OCI-LY7 (cell line): Measurements from ENCODE around the gene TBCCD1. TPM values are rescaled to one million over a fixed set of nuclear protein-coding genes. Genes with fewer than 3 reads are reported as not detected.

Experiments
- BruUV-seq: library from RNA; stranded (reverse); fragments of 400-500 nt; replicated peaks from 2 replicates; lab custom pipeline; 2021; lab: Mats Ljungman, UMichigan
- CTCF ChIA-PET: fragments of 300-600 bp; sonication (Branson Sonifier 250); formaldehyde crosslinking; loops from one replicate; lab custom pipeline; 2022; ENCODE audit warnings: antibody characterized with exemption; ENCODE audit not compliant: unreplicated experiment; lab: Charles Lee
- POLR2A ChIA-PET: fragments of 300-600 bp; sonication (Branson Sonifier 250); formaldehyde crosslinking; loops from one replicate; lab custom pipeline; 2022; ENCODE audit warnings: antibody characterized with exemption; lab: Charles Lee
- DNase-seq: peaks from one replicate; pipeline ENCODE4 v3.0.0-alpha.2; 2015; ENCODE audit warnings: low spot score
- H2AFZ ChIP-seq: fragments of 200-600 bp; sonication (generic), shearing (Covaris generic); 2 replicates; pipeline ENCODE4 v1.6.1; 2014; ENCODE audit warnings: mild to moderate bottlenecking, antibody characterized with exemption, low read length, moderate library complexity
- H3K27ac ChIP-seq: fragments of 200-600 bp; sonication (generic); 2 replicates; pipeline ENCODE4 v1.5.1; 2014; ENCODE audit warnings: mixed run types, low read depth, mild to moderate bottlenecking, moderate library complexity, low read length, inconsistent platforms; ENCODE audit not compliant: poor library complexity, severe bottlenecking
- H3K36me3 ChIP-seq: fragments of 200-600 bp; sonication (generic); 2 replicates; pipeline ENCODE4 v1.6.1; 2014; ENCODE audit warnings: mild to moderate bottlenecking, antibody characterized with exemption, low read length, moderate library complexity, mixed read lengths; ENCODE audit not compliant: insufficient read depth
- H3K4me1 ChIP-seq: fragments of 200-600 bp; sonication (generic); 2 replicates; pipeline ENCODE4 v1.5.1; 2014; ENCODE audit warnings: mild to moderate bottlenecking, low read length; ENCODE audit not compliant: insufficient read depth, poor library complexity, severe bottlenecking
- H3K4me2 ChIP-seq: fragments of 200-600 bp; sonication (generic); 2 replicates; pipeline ENCODE4 v1.6.1; 2014; ENCODE audit warnings: mild to moderate bottlenecking, low read length
- H3K4me3 ChIP-seq: fragments of 200-600 bp; sonication (generic); 2 replicates; pipeline ENCODE4 v1.5.1; 2014; ENCODE audit warnings: mild to moderate bottlenecking, low read depth, low read length; ENCODE audit not compliant: poor library complexity, severe bottlenecking
- H3K79me2 ChIP-seq: fragments of 200-600 bp; sonication (generic); 2 replicates; pipeline ENCODE4 v1.6.1; 2016; ENCODE audit warnings: low read depth, mild to moderate bottlenecking, low read length, moderate library complexity, mixed read lengths; ENCODE audit not compliant: insufficient read depth
- H3K9me2 ChIP-seq: fragments of 200-600 bp; sonication (generic); 2 replicates; pipeline ENCODE4 v1.6.1; 2016; ENCODE audit warnings: mild to moderate bottlenecking, low read length, mixed read lengths; ENCODE audit not compliant: insufficient read depth
- H3K9me3 ChIP-seq: fragments of 200-600 bp; sonication (generic); 2 replicates; pipeline ENCODE4 v1.6.1; 2014; ENCODE audit warnings: mild to moderate bottlenecking, mixed run types, low read length, mixed read lengths
- H4K20me1 ChIP-seq: fragments of 200-600 bp; sonication (generic); 2 replicates; pipeline ENCODE4 v1.6.1; 2014; ENCODE audit warnings: mild to moderate bottlenecking, antibody characterized with exemption, low read length, moderate library complexity, mixed read lengths; ENCODE audit not compliant: insufficient read depth
- EZH2phosphoT487 ChIP-seq: fragments of 200-600 bp; sonication (generic); IDR thresholded peaks from 2 replicates; pipeline ENCODE4 v1.6.1; 2018; ENCODE audit warnings: low read depth, borderline replicate concordance, mild to moderate bottlenecking, mixed run types, antibody characterized with exemption, low read length, moderate library complexity, mixed read lengths
- intact Hi-C: fragments of 100-400 bp; cut with micrococcal nuclease; formaldehyde crosslinking; loops from one replicate; pipeline ENCODE4 v1.10.0; 2022; ENCODE audit not compliant: unreplicated experiment
- total RNA-seq, 2 experiments: library from RNA; depleted of rRNA in 1 of 2; stranded (reverse); fragments of >200 nt in 1 of 2; shearing (Covaris generic) in 1 of 2; gene quantifications; 2 replicates each; pipeline ENCODE4 v1.2.3, GENCODE V29; 2014 to 2022
- TF ChIP-seq, protein P1 (sequence below): fragments of 200-600 bp; sonication (generic); conservative IDR thresholded peaks from 2 replicates; pipeline ENCODE4 v1.5.1; 2014; ENCODE audit warnings: mild to moderate bottlenecking, antibody characterized with exemption, low read length, moderate library complexity, mixed read lengths

Gene TBCCD1
- total RNA-seq, 2 experiments from 2014 or later: 21.9 to 27.0 TPM

DNA sequence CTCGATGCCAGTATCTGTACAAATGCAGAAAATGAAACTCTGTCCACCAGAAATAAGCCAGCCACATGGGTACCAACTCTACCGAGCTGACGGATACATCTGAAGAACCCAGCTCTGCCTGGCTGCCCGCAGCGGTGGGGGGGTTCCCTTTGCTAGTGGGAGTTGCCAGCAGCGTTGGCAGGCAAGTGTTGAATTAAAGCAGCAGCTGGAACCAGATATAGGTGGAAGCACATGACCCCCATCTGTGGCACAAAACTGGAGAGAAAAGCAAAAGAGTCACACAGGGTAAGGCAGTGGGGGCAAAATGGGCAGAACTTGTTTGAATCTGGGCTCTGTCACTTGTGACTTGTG is 40.9 kb downstream of the TBCCD1 start:
- TF ChIP-seq, protein P1, sequence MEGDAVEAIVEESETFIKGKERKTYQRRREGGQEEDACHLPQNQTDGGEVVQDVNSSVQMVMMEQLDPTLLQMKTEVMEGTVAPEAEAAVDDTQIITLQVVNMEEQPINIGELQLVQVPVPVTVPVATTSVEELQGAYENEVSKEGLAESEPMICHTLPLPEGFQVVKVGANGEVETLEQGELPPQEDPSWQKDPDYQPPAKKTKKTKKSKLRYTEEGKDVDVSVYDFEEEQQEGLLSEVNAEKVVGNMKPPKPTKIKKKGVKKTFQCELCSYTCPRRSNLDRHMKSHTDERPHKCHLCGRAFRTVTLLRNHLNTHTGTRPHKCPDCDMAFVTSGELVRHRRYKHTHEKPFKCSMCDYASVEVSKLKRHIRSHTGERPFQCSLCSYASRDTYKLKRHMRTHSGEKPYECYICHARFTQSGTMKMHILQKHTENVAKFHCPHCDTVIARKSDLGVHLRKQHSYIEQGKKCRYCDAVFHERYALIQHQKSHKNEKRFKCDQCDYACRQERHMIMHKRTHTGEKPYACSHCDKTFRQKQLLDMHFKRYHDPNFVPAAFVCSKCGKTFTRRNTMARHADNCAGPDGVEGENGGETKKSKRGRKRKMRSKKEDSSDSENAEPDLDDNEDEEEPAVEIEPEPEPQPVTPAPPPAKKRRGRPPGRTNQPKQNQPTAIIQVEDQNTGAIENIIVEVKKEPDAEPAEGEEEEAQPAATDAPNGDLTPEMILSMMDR: no peak
- H2AFZ ChIP-seq: peak overlapping the region; percentile 79; the same call in 1 of the 2 replicates
- peak overlapping the region; percentile 38 for H3K27ac ChIP-seq
- no peaks in the 10 kb centered on the region for H4K20me1 ChIP-seq
- no TSS peak for BruUV-seq
- ChIA-PET POLR2A (interaction anchor here (1.4 to 1.7 kb wide), 2 partner anchors 10 to 42 kb away, joined by 4 to 5 read pairs; no protein-coding TSS in a partner anchor), CTCF (interaction anchor here (1.0 kb wide), 1 partner anchor 15 kb away, joined by 4 read pairs; no protein-coding TSS in a partner anchor)
- peaks cover 62% of the 10 kb centered on the region for H3K4me1 ChIP-seq
- no peaks in the 10 kb centered on the region for H3K9me3 ChIP-seq
- H3K9me2 ChIP-seq: no peaks in the 10 kb centered on the region
- H3K4me3 ChIP-seq: peak overlapping the region; percentile 35
- H3K79me2 ChIP-seq: no peaks in the 10 kb centered on the region
- H3K4me2 ChIP-seq: peak overlapping the region; percentile 63
- H3K36me3 ChIP-seq: no peaks in the 10 kb centered on the region; the same call in 1 of the 2 replicates
- intact Hi-C loops: no loop called here
- peak; percentile 24 for DNase-seq

DNA sequence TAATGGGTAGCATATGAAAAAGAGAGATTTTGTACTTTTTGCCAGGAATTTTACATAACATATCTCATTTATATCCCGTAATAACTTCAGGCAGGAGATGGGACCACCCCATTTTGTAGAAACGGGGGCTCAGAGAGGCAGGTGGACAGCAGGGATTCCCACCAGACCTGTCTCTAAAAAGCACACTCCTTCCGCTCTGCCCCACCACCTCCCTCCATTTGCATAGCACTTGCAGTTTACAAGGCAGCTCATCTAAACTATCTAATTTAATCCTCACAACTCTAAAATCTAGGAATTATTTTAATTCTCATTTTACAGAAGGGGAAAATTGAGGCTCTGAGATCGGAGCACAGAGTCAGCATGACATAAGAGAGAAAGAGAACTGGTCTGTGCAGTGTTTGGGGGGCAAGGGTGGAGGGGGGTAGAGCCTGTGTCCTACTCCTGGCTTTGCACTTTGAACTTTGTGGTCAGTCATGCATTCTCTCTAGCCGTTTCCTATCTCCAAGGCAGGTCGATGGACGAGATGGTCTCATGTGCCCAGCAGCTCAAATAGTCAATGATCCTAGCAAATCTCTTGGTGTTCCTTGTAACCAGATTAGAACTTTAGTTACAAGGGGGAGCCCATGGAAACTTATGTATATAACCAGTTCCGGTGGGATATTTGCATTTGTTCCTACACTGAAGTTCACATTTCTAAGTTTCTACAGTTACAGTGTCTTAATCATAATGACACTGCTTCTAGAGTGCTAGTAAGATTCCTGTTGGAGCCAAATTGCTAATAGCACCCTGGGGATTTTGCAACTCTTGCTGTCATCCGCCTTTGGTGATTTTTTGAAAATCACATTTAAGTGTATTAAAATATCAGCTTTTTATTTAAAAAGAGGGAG is 41.5 kb downstream of the TBCCD1 start:
- ChIA-PET CTCF (interaction anchor here (1.0 to 1.5 kb wide), 2 partner anchors 15 to 44 kb away, joined by 4 read pairs; partner anchors contain the start of gene DNAJB11), POLR2A (interaction anchor here (1.2 to 1.7 kb wide), 3 partner anchors 8 to 43 kb away, joined by 4 to 5 read pairs (median 4); no protein-coding TSS in a partner anchor)
- no peaks in the 10 kb centered on the region for H3K9me3 ChIP-seq
- H3K79me2 ChIP-seq: no peaks in the 10 kb centered on the region
- peak overlapping the region; percentile 35 for H3K4me3 ChIP-seq
- no peaks in the 10 kb centered on the region for H4K20me1 ChIP-seq
- H3K36me3 ChIP-seq: no peaks in the 10 kb centered on the region; the same call in 1 of the 2 replicates
- no TSS peak for BruUV-seq
- no peak for TF ChIP-seq EZH2phosphoT487
- TF ChIP-seq, protein P1: no peak
- peak overlapping the region; percentile 79 for H2AFZ ChIP-seq
- no peaks in the 10 kb centered on the region for H3K9me2 ChIP-seq
- intact Hi-C loops: no loop called here
- peak overlapping the region; percentile 63 for H3K4me2 ChIP-seq
- H3K27ac ChIP-seq: peak overlapping the region; percentile 38
- H3K4me1 ChIP-seq: peaks cover 62% of the 10 kb centered on the region
- DNase-seq: peak; percentile 48
